HL-60 (cell line): ENCODE data around the gene TENT4B.

Experiments
- DNase-seq, 2 experiments: peaks; one replicate each; pipeline ENCODE4 v3.0.0-alpha.2; 2010 to 2020; ENCODE audit warnings: low read depth in 1 of 2, low spot score in 1 of 2
- H3K27ac ChIP-seq: fragments of 250-450 bp; sonication (Bioruptor Pico); replicated peaks from 2 replicates; pipeline ENCODE4 v1.5.1; 2020; ENCODE audit warnings: mild to moderate bottlenecking, moderate library complexity
- H3K27me3 ChIP-seq: fragments of 250-450 bp; sonication (Bioruptor Pico); 2 replicates; pipeline ENCODE4 v1.5.1; 2021; ENCODE audit warnings: mild to moderate bottlenecking, moderate library complexity; ENCODE audit not compliant: insufficient read depth, poor library complexity, severe bottlenecking
- H3K4me3 ChIP-seq: replicated peaks from 2 replicates; pipeline ENCODE4 v1.5.1; 2011; ENCODE audit warnings: mild to moderate bottlenecking, control low read depth, low read length; ENCODE audit not compliant: insufficient read depth
- CTCF ChIP-seq: IDR thresholded peaks from one replicate; pipeline ENCODE4 v1.5.1; 2011; ENCODE audit warnings: low read length, control low read depth, inconsistent platforms; ENCODE audit not compliant: insufficient read depth
- GABPA ChIP-seq: IDR thresholded peaks from 2 replicates; pipeline ENCODE4 v1.6.1; 2012; ENCODE audit warnings: low read depth
- POLR2AphosphoS5 ChIP-seq: IDR thresholded peaks from 2 replicates; pipeline ENCODE4 v1.6.1; 2012; ENCODE audit warnings: low read depth
- REST ChIP-seq: IDR thresholded peaks from 2 replicates; pipeline ENCODE4 v1.6.1; 2012; ENCODE audit warnings: low read depth; ENCODE audit not compliant: insufficient replicate concordance
- SPI1 ChIP-seq: IDR thresholded peaks from 2 replicates; pipeline ENCODE4 v1.6.1; 2012; ENCODE audit warnings: low read depth, mild to moderate bottlenecking, borderline replicate concordance

TENT4B gene

GRCh38 chr16:50151756-50152155, 1.4 kb upstream of the TENT4B start:
- DNase-seq: no peak
- Histone ChIP-seq H3K4me3 (no peak overlapping the region), H3K27me3 (no peaks in the 10 kb centered on the region), H3K27ac (peak overlapping the region; percentile 98)
- TF ChIP-seq CTCF (no peak), REST (no peak), SPI1 (no peak), POLR2AphosphoS5 (no peak), GABPA (no peak)

GRCh38 chr16:50152351-50152806, 727 bp upstream of the TENT4B start:
- H3K27me3 ChIP-seq: no peaks in the 10 kb centered on the region
- no peak for TF ChIP-seq GABPA
- TF ChIP-seq REST: no peak
- no peak for TF ChIP-seq POLR2AphosphoS5
- TF ChIP-seq CTCF: no peak
- TF ChIP-seq SPI1: no peak
- peak overlapping the region; percentile 98 for H3K27ac ChIP-seq
- DNase-seq: peak in 1 of 2 experiments; percentile 51
- peak overlapping the region; percentile 83 for H3K4me3 ChIP-seq

GRCh38 chr16:50153596-50154419, 702 bp downstream of the TENT4B start:
- no peaks in the 10 kb centered on the region for H3K27me3 ChIP-seq
- peak in 1 of 2 experiments; percentile 40 for DNase-seq
- TF ChIP-seq SPI1 (peak; percentile 11; the same call in 1 of the 2 replicates), REST (no peak)
- peak overlapping the region; percentile 59 for H3K27ac ChIP-seq
- H3K4me3 ChIP-seq: peak overlapping the region; percentile 87
